ENCODE data around the gene OR2D3. TPM values are rescaled to one million over a fixed set of nuclear protein-coding genes. Genes with fewer than 3 reads are reported as not detected.
"Not testable (repeated sequence)": the region's sequence is repeated elsewhere in the genome, so short reads cannot be mapped to it uniquely, and the experiment has no call there.

OR2D3 gene
- total RNA-seq, 1 experiment from 2014 or later: not detected

GRCh38 chr11:6876325-6876724 is 44.5 kb upstream of the OR2D3 start, which contains the start of gene OR10A4:
TSS of gene OR10A4 (plus strand) at chr11:6876625. CDS start at chr11:6876648, 23 bp downstream.
- BruUV-seq (replicated peaks): no TSS peak
- intact Hi-C loops (cut with micrococcal nuclease; ENCODE audit: unreplicated experiment): no loop called here
- Histone ChIP-seq H3K4me3 (no peak within 1 kb of the TSS), H3K36me3 (ENCODE audit: low read depth) (no peaks in the 10 kb centered on the region), H3F3A (ENCODE audit: insufficient read depth, low read depth) (no peaks in the 10 kb centered on the region), H3K9me3 (ENCODE audit: insufficient read depth, low read depth) (no peaks in the 10 kb centered on the region), H3K4me1 (replicated peaks; ENCODE audit: insufficient read depth) (no peaks in the 10 kb centered on the region), H3K27ac (no peak within 1 kb of the TSS), H3K79me2 (ENCODE audit: low read depth) (no peaks in the 10 kb centered on the region), H3K9me2 (ENCODE audit: insufficient read depth) (no peaks in the 10 kb centered on the region), H3K4me2 (no peak within 1 kb of the TSS), H3K27me3 (ENCODE audit: insufficient read depth, low read depth) (no peaks in the 10 kb centered on the region), H2AFZ (no peak within 1 kb of the TSS), H4K20me1 (ENCODE audit: insufficient read depth) (no peaks in the 10 kb centered on the region)
- TF ChIP-seq, protein P1, sequence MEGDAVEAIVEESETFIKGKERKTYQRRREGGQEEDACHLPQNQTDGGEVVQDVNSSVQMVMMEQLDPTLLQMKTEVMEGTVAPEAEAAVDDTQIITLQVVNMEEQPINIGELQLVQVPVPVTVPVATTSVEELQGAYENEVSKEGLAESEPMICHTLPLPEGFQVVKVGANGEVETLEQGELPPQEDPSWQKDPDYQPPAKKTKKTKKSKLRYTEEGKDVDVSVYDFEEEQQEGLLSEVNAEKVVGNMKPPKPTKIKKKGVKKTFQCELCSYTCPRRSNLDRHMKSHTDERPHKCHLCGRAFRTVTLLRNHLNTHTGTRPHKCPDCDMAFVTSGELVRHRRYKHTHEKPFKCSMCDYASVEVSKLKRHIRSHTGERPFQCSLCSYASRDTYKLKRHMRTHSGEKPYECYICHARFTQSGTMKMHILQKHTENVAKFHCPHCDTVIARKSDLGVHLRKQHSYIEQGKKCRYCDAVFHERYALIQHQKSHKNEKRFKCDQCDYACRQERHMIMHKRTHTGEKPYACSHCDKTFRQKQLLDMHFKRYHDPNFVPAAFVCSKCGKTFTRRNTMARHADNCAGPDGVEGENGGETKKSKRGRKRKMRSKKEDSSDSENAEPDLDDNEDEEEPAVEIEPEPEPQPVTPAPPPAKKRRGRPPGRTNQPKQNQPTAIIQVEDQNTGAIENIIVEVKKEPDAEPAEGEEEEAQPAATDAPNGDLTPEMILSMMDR (conservative IDR thresholded peaks at IDR 0.05): no peak
- TF ChIP-seq EZH2 (IDR thresholded peaks at IDR 0.05; ENCODE audit: low read depth): no peak
- ChIA-PET POLR2A (ENCODE audit: unreplicated experiment) (no interaction called here), CTCF (no interaction called here)
- no peak for DNase-seq

GRCh38 chr11:6876914-6877313 is 43.9 kb upstream of the OR2D3 start:
- H3K9me2 ChIP-seq (ENCODE audit: insufficient read depth): no peaks in the 10 kb centered on the region
- H3F3A ChIP-seq (ENCODE audit: insufficient read depth, low read depth): no peaks in the 10 kb centered on the region
- no peak for TF ChIP-seq EZH2 (IDR thresholded peaks at IDR 0.05; ENCODE audit: low read depth)
- TF ChIP-seq, protein P1 (conservative IDR thresholded peaks at IDR 0.05): no peak
- no peak for DNase-seq
- ChIA-PET POLR2A (ENCODE audit: unreplicated experiment) (no interaction called here), CTCF (no interaction called here)
- no peak overlapping the region for H3K4me3 ChIP-seq
- BruUV-seq (replicated peaks): no TSS peak
- no peak overlapping the region for H3K4me2 ChIP-seq
- intact Hi-C loops (cut with micrococcal nuclease; ENCODE audit: unreplicated experiment): no loop called here
- no peaks in the 10 kb centered on the region for H3K4me1 ChIP-seq (replicated peaks; ENCODE audit: insufficient read depth)
- H3K36me3 ChIP-seq (ENCODE audit: low read depth): no peaks in the 10 kb centered on the region
- no peaks in the 10 kb centered on the region for H3K9me3 ChIP-seq (ENCODE audit: insufficient read depth, low read depth)
- H3K27ac ChIP-seq: no peak overlapping the region
- H3K27me3 ChIP-seq (ENCODE audit: insufficient read depth, low read depth): no peaks in the 10 kb centered on the region
- no peak overlapping the region for H2AFZ ChIP-seq
- H4K20me1 ChIP-seq (ENCODE audit: insufficient read depth): no peaks in the 10 kb centered on the region
- H3K79me2 ChIP-seq (ENCODE audit: low read depth): no peaks in the 10 kb centered on the region

- TF ChIP-seq, protein P1 (conservative IDR thresholded peaks at IDR 0.05): no peak
- no peak for TF ChIP-seq EZH2 (IDR thresholded peaks at IDR 0.05; ENCODE audit: low read depth)
- Histone ChIP-seq H3K9me2 (ENCODE audit: insufficient read depth) (no peaks in the 10 kb centered on the region), H3K4me3 (no peak overlapping the region), H3K4me2 (no peak overlapping the region), H3K79me2 (ENCODE audit: low read depth) (no peaks in the 10 kb centered on the region), H3K9me3 (ENCODE audit: insufficient read depth, low read depth) (no peaks in the 10 kb centered on the region), H2AFZ (no peak overlapping the region), H4K20me1 (ENCODE audit: insufficient read depth) (no peaks in the 10 kb centered on the region), H3K4me1 (replicated peaks; ENCODE audit: insufficient read depth) (no peaks in the 10 kb centered on the region), H3K27me3 (ENCODE audit: insufficient read depth, low read depth) (no peaks in the 10 kb centered on the region), H3K36me3 (ENCODE audit: low read depth) (no peaks in the 10 kb centered on the region), H3F3A (ENCODE audit: insufficient read depth, low read depth) (no peaks in the 10 kb centered on the region), H3K27ac (no peak overlapping the region)
- no TSS peak for BruUV-seq (replicated peaks)
- CTCF ChIA-PET: no interaction called here
- intact Hi-C loops (cut with micrococcal nuclease; ENCODE audit: unreplicated experiment): no loop called here
- no peak for DNase-seq
- POLR2A ChIA-PET (ENCODE audit: unreplicated experiment): no interaction called here
These were observed 38.1 kb upstream of the OR2D3 start for GRCh38 chr11:6882751-6883150.

GRCh38 chr11:6887711-6888110 is 33.1 kb upstream of the OR2D3 start:
- POLR2A ChIA-PET (ENCODE audit: unreplicated experiment); CTCF ChIA-PET; H3K4me1 ChIP-seq (replicated peaks; ENCODE audit: insufficient read depth); H2AFZ ChIP-seq; H3K9me3 ChIP-seq (ENCODE audit: insufficient read depth, low read depth); H3K9me2 ChIP-seq (ENCODE audit: insufficient read depth); H3K36me3 ChIP-seq (ENCODE audit: low read depth); H3K27ac ChIP-seq; H3K4me3 ChIP-seq; BruUV-seq (replicated peaks); intact Hi-C loops (cut with micrococcal nuclease; ENCODE audit: unreplicated experiment); H3K4me2 ChIP-seq; H4K20me1 ChIP-seq (ENCODE audit: insufficient read depth); DNase-seq; H3K27me3 ChIP-seq (ENCODE audit: insufficient read depth, low read depth); H3F3A ChIP-seq (ENCODE audit: insufficient read depth, low read depth); H3K79me2 ChIP-seq (ENCODE audit: low read depth): not testable (repeated sequence)
